ENCODE measurements around the gene FNDC7.
"Not testable (repeated sequence)": the region's sequence is repeated elsewhere in the genome, so short reads cannot be mapped to it uniquely, and the experiment has no call there.

The FNDC7 gene

DNA sequence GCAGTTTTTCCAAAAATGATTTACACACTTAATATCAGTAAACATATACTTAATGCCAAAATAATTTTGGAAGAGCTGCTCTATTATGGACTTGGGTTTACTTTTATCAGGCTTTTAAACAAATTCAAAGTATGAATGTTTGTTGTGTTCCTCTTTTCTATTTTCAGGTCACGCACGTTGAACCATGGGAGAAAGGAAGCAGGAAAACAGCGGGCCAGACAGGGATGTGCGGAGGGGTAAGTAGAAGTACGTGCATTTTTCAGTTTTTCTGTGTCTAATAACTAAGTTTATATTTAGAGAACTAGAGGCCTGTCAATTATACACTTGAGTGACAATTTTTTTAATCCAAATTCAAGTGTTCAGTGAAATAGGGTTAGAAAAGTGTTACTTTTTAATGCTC, 17.2 kb upstream of the FNDC7 start:
- no peak for DNase-seq (ENCODE audit: low read depth in 2 of 2)

DNA sequence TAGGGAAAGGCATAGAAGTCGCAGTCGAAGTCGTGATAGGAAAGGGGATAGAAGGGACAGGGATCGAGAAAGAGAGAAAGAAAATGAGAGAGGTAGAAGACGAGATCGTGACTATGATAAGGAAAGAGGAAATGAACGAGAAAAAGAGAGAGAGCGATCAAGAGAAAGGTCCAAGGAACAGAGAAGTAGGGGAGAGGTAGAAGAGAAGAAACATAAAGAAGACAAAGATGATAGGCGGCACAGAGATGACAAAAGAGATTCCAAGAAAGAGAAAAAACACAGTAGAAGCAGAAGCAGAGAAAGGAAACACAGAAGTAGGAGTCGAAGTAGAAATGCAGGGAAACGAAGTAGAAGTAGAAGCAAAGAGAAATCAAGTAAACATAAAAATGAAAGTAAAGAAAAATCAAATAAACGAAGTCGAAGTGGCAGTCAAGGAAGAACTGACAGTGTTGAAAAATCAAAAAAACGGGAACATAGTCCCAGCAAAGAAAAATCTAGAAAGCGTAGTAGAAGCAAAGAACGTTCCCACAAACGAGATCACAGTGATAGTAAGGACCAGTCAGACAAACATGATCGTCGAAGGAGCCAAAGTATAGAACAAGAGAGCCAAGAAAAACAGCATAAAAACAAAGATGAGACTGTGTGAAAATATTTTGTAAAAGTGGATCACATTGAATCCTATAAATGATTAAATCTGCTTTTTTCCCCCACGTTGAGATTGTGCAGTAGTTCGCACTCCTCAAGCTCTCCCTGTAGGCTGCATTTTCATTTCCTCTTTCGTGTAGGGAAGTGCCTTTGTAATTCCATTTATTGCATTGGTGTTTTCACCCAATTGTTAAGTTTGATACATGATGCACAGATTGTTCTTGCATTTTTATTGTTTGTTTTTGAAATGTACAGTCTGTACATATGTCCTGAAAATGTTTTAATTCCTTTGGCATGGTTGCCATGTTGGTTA, 13.1 kb upstream of the FNDC7 start:
- no peak for DNase-seq (ENCODE audit: low read depth in 2 of 2)

DNA sequence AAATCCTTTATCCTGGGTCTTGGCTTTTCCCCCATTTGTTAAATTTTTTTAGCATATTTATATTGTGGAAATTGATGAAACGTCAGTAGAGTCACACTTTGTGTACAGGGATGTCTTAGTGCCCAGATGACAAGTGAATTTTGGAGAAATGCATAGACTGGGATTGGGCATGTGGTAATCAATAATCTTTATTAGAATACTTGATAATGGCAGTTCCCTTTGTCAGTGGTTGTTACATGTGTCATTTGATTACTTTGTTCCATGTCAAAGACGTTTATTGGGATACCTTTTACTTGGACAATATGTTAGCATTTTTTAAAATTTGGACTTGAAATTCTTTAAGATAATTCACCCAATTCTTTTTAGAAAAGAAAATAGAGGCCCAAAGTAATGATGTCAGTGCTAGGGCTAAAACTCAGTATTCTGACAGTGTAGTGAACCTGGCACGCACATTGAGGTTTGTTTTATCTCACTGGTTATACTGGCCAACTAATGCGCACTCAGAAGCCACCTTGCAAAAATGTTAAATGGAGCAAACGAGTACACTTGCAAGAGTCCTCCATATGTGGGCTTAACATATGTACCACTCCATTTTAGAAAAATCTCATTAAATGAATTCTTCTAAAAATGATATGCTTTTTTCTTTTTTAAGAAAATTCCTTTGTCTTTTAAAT, 11.4 kb upstream of the FNDC7 start:
- DNase-seq (ENCODE audit: low read depth in 2 of 2) = no peak

DNA sequence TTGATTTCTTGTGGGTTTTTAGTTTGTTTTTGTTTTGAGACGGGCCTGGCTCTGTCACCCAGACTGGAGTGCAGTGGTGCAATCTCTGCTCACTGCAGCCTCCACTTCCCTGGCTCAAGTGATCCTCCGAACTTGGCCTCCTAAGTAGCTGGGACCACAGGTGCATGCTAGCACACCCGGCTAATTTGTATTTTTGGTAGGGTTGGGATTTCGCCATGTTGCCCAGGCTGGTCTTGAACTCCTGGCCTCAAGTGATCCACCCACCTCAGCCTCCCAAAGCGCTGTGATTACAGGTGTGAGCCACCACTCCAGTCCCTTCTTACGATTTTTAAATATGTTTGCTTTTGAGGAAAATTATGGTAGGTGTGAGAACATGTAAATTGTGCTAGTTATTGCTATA, 10.6 kb upstream of the FNDC7 start:
- DNase-seq (ENCODE audit: low read depth in 2 of 2) = not testable (repeated sequence)

DNA sequence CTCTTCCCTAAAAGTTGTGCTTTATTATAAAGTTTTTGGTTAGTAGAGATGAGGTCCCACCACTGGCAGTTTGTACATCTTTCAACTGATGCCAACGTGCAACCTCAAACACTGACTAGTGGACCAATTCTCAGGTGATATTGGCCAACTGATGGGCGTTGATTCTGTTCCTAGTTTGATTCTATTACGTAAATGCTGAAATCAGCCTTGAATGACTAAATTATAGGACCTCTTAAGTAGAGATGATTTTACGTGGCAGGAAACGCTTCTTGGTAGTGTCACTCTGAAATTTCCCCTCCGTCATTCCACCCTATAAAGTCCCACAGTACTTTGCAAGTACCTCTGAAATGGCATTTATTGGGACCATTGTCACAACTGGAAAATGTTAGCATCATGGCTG, 8.8 kb upstream of the FNDC7 start:
- DNase-seq (ENCODE audit: low read depth in 2 of 2) = no peak

DNA sequence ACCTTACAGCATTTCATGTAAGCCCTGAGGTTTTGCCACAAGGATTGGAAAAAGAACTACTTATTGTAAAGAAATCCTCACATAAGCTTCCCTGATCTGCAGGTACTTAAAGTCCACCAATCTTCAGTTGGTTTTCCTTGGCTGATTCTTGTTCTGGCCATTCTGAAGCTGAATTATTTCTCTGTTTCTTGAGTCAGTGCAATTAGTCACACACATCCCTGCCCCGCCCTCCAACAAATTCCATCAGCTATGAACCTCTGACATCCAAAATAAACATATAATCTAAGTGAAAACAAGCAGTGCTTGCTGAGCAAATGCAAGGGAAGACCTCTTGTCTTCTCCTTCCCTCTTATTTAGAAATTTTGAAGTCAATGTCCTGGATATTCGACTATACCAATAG, 8.2 kb upstream of the FNDC7 start:
- no peak for DNase-seq (ENCODE audit: low read depth in 2 of 2)

DNA sequence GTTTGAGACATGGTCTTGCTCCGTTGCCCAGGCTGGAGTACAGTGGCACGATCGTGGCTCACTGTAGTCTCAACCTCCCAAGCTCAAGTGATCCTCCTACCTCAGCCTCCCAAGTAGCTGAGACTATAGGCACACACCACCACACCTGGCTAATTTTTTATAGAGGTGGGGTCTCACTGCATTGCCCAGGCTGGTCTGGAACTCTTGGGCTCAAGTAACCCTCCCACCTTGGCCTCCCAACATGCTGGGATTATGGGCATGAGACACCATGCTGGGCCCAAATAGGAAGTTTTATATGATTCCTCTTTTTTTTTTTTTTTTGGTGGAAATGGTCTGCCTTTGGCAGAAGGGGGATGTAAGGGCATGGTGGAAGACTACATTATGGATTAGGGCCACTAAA, 6.1 kb upstream of the FNDC7 start:
- no peak for DNase-seq (ENCODE audit: low read depth in 2 of 2)

DNA sequence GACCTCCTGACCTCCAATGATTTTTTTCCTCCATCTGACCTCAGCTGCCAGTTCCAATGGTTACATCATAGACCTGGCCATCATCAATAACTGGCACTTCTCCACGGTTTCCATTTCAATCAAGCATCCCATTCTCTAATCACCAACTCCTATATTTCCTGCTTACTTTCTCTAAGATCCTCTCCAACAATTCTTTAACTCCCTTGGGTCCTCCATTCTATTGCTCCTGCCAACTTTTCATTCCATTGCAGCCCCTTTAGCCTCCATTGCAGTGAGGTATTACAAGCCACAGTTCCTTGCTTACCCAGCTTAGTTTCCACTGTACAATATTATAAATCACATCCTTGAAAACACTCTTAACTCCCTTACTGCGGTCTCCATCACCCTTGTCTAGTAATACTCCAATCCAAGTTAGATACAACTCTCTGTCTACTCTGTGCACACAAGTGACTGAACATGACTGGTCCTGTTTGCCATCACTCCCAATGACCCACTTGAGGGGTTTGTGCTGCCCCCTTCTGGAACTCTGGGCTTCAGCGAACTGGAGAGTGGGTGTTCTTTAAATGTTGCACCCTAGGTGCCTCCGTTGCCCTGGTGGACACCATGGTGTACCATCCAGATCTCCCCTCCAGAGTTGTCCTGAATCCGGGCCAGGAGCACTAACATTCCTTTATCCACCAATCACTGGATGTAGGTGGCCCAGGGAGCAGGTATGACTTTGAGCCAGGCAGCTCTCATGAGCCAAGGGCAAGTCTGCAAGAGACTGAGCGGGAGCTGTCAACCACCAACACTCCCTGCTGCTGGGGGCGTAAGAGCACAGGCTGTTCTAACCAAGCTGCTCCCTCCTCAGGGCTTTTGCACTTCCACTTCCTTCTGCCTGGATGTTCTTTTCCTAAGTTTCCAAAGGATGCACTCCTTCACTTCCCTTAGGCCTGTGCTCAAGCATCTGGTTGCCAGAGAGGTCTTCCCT, 3.7 kb upstream of the FNDC7 start:
- peak; percentile 24 to 40 for DNase-seq (ENCODE audit: low read depth in 2 of 2)

DNA sequence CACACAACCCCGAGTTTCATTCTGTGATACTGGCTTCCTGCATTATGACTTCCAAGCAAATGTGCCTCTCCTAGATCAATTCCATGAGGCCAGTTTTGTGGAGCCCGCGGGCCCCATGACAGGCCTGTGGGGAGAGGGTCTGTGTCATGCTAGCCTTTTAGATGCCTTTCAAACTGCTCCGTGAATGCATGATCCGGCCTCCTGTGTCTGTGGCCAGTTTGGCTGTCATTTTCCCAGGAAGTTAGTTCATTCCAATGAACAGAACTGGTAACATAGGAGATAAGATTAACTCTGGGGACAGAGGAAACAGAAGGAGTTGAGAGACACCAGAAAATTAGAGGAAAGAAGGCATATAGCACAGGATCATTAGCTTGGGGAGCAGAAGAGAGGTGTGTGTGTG, 3.2 kb downstream of the FNDC7 start:
- no peak for DNase-seq (ENCODE audit: low read depth in 2 of 2)

DNA sequence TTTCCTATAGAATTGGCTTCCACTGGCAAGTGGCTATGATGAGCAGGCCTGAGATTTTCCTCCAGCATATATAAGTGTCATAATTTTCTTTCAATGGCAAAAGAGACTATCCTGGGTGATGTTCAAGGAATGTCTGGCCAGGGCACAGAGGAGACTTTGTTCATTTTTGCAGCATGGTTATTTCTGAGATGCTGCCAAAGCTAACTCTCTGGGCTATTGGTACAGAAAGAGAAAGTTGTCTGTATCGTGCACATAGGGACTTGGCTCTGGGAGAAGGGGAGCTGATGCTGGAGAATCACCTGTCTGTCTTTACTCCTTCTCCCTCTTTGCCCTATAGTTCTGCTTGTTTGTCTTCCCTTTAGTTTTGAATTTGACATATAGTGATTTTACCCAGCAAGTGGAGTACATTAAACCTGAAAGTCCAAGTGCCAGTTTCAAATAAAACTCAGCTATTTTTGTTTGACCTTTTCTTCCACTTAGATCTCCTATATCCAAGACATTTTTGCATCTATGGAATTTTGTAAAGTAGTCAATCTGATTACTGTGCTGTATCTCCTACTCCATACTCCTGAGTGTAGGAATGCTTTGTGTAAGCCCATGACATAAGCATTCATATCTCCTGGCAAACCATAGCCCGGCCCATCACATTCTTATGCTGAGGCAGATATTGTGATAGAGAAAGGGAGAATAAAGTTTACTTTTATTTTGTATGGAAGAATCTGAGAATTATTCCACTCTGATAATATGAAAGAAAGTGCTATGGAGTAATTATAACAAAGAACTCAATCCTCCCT, 3.9 kb downstream of the FNDC7 start:
- DNase-seq (ENCODE audit: low read depth in 2 of 2) = no peak

DNA sequence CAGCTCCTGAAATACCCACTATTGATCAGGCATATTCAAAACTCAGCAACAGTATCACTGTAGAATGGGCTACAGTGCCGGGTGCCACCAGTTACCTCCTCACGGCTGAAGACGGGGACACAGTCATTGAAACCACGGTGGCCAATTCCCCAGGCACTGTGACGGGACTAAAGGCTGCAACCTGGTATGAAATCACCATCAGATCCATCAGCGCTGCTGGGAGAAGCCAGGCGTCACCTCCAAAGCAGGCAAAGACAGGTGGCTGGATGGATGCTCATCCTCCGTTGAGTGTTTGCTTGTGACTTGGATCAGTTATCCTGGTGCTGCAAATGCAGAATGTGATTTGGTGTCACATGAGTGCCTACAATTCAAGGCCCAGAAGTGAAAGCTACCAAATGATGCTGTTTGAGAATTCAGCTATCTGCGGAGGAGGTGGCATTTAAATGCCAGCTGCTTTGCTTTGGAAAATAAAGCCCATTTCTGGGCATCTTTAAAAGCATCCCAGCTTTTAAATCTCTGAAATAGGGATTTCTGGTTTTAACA, 5.1 kb downstream of the FNDC7 start:
- DNase-seq (ENCODE audit: low read depth in 2 of 2) = no peak

DNA sequence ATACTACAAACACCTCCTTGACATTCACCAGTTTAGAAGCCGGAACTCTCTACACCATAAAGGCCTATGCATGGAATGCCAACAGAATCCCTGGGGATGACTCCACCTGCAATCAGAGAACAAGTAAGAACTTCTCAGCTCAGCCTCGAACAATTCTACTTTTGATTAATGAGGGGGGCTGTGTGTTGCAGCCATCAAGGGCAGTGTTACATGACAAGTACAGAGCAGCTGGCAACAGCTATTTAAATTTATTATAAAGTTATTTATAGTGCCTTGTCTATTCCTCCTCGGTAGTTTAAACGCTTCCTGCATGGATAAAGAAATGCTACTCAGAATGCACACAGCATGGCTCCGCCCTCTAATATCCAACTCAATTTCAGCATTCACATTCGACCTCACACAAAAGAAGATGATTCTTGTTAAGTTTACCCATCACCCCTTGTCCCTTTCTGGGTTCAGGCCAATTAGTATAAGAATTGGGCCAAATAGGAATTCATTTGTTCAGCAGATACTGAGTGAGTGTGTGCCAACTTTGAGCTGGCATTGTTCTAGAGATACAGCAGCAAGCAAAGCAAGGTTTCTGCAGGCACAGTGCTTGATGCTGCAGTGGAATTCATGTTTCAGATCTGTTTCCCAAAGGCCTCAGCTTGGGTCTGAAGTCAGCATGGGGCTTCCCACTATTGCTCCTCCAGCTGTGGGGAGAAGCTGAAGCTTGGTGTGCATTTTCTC, 6.4 kb downstream of the FNDC7 start:
- no peak for DNase-seq (ENCODE audit: low read depth in 2 of 2)

DNA sequence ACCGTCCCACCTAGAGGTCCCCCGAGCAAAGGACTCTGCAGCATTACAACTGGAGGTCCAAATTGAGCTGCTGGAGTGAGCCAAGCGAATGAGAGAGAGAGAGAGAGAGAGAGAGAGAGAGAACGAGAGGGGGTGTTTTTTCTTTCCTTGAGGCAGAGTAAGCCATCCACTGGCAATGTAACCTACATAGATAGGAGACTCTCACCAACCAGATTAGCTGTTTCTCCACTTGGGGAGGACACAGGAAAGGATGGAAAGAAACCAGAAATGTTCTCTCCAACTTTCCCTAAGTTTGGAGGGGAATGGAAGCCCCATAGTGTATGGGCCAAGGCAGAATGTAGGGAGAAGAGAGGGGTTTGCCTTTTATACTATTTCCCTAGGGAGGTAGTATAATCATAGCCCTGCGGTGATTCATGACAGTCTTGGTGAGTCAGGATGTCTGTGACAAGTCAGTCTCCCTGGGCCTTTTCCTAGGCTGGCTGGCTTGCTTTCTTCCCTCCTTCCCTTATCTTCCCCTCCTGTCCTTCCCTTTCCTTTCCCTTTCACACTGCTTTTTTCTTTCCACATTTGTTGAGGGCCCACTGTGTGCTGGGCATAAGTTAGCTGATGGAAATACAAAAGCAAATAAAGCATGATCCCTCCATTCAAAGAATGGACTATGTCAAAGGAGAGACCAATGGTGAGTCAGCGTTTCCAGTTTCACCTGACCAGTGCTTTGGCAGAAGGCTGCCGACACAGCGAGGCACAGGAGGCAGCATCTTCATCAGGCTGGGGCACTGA, 7.1 kb downstream of the FNDC7 start:
- no peak for DNase-seq (ENCODE audit: low read depth in 2 of 2)

DNA sequence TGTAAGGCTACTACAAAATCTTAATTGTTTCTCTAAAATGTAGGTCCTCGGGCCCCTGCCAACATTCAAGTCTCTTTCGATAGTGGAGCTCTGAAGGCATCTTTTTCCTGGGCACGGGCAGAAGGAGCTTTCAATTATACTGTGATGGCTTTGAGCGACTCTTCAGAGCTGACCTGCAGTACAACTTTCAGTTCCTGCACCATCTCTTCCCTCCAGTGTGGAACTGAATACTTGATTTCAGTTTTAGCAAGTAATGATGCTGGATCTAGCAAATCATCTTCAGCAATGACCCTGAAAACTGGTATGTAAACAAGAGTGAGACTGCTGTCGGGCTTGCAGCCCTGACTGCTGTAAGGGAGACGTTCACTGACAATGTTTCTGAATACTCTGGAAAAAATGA, 9.6 kb downstream of the FNDC7 start:
- no peak for DNase-seq (ENCODE audit: low read depth in 2 of 2)

DNA sequence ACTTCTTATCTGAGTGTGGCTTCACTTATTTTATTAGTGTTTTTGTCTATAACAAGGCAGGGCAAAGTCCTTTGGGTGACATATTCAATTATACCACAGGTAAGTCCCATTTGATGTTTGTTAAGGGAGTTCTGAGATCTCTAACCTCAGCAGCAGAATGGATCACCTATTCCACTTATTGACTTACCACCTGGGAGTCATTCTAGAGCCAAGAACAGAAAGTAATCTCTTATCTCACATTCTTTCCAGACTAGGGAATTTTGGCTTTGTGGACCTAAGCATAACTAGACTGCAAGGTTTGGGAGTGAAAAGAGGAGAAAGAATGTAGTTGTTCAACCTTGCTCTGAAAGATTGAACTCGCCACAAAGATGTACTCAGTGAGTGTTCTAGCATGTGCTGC, 13.2 kb downstream of the FNDC7 start:
- DNase-seq (ENCODE audit: low read depth in 2 of 2) = no peak

DNA sequence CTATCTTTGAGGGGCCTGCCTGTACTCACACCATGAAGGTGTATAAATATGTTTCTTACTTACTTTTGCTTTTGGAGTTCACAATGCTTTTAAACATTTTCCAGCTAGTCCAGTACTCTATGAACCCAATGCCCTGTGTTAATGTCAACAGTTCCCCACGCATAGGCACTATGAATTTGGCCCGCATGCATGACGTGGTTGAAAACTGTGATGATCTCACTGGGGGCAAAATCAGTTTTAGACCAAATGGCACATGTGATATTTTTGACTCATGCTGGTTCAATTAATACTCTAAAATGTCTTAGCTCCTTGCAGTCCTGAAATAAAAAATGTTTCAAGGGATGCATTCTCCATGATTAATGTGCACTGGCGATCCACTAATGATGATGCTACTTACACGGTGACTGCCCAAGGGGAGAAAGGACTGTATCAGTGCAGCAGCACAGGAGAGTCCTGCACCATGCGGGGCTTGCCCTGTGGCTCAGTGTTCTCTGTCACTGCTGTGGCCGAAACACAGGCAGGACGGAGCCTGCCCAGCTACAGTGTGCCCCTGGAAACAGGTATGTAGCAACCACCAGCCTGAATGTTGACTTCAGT, 15.7 kb downstream of the FNDC7 start:
- DNase-seq (ENCODE audit: low read depth in 2 of 2) = no peak

DNA sequence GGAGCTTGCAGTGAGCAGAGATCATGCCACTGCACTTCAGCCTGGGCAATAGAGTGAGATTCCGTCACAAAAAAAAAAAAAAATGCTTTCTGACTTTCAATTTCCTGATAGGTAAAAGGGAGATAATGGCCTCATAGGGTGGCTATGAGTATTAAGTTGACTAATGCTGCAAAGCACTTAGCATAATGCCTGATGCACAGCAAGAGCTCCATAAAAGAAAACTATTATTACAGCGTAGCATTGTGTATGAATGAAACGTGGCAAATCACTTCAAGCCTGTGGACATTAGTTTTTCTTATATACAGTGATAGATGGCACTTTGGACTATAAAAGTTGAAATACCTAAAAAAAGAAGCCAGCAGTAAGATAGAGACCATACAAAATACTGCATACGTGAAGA, 16.8 kb downstream of the FNDC7 start:
- DNase-seq (ENCODE audit: low read depth in 2 of 2) = no peak

DNA sequence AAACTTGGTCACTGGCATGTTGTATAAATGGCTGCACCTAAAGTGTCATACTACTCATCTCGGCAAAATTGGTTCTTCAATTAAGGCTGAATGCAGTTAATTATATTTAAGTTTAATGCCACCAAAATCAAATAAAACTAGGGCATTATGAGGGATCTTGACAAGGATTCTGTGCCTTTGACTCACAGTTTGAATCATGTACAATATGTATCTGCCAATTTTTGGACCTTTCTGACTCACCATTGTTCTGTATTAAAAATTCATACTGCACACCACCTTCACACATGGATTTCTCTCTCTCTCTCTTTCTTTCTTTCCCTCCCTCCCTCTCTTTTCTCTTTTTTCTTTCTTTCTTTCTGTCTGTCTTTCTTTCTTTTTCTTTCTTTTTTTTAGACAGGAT, 19.7 kb downstream of the FNDC7 start:
- no peak for DNase-seq (ENCODE audit: low read depth in 2 of 2)

Measured in stimulated activated CD8-positive, alpha-beta memory T cell treated with anti-CD3 and anti-CD28 coated beads, Interleukin-7, amount 100 ng/mL, for 1 hour (primary cell).